ENCODE results near the gene NPTN.
"Not testable (repeated sequence)": the region's sequence is repeated elsewhere in the genome, so short reads cannot be mapped to it uniquely, and the experiment has no call there.

Gene NPTN

DNA sequence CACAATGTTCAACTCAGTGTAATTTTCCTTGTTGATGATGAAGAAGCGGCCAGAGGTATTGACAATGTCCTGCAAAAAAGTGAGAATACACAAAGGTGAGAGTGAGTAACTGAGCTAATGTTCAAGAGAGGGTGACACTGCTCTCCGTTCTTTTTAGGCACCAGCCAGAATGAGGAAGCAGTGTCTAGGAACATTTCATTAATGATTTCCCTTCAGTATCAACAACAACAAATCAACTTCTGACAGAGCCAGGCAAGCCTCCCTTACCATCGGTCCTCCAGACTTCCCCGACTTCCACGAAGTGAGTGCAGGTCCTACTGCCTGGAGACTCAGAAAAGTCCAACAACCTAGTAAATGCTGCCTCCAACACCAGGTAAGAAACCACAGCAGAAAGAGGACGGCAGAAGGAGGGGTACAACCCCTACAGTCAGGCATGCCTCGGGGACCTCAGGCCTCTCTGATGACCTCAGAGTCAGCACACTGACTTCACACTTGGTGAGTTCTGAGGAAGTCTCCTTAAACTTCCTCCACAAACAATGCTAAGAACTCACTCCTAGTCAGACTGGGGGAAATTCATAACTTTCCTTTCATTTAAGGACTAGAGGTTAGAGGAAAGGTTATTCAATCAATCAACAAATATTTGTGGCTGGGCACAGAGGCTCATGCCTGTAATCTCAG, 62.7 kb downstream of the NPTN start:
- DNase-seq (ENCODE audit: low read depth), result no peak

DNA sequence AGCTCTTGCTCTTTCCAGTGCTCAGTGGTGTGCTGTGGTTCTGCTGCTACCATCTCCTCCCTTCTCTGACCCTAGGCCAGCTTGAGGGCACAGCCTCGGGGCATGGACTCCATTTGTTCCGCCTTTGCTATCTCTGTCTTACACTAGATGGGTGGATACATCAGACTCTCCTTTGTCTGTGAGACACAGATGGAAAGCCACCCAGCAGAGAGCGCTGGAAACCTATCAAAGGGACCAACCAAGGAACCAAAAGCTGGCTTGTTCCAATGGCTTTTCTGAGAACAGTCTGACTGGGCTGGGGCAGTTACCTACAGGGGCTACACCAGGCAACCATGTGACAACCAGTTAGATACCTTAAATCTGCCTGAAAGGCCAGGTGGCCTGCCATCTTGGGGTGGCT, 63.8 kb downstream of the NPTN start:
- no peak for DNase-seq (ENCODE audit: low read depth)

DNA sequence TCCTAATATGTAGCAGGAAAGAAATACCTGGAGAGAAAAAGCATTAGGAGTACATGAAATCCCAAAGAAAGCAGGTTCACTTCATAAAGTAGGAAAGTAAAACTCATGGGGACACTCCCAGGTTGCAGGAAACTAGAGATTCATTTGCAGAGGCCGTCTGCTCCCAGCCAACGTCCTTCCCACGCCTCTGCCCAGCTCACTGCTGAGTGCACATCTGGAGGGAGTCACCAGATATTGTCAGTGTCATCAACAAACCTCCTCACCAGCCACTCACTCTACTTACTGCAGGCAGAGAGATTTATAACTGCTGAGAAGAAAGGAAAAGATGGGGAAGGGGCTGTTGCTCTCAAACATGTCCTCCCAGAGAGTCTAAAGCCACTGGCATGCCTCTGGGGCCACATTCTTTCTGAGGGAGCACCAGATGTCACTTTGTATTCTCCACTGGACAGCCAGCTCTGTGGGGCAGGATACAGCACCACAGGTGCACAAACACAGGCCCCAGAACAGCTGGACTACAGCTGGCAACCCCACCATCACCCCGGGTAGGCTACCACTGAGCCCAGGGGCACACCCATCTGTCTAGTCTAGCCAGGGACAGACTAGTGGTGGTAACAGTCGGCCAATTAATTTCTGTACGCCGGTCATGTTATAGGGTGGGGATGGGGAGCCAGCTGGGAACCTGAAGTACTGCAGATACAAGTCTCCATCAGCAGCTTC, 64.5 kb downstream of the NPTN start:
- DNase-seq (ENCODE audit: low read depth), result no peak

DNA sequence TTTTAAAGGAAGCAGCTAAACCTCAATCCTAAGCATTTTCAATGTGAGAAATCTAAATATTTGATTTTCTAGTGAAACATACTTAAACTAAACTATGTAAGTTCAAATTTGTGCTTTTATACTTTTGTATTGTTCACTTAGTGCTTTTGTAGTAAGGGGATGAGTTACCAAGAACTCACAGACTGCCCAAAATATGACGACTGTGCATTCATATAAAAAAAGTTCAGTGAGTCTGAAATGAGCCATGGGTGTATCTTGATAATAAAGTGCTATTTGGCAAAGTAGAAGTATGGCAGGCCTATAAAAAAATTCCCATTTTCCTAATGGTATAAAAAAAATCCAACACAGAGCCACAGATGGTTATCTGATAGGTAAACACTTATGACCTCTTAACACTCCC, 66.2 kb downstream of the NPTN start:
- DNase-seq (ENCODE audit: low read depth), result no peak

DNA sequence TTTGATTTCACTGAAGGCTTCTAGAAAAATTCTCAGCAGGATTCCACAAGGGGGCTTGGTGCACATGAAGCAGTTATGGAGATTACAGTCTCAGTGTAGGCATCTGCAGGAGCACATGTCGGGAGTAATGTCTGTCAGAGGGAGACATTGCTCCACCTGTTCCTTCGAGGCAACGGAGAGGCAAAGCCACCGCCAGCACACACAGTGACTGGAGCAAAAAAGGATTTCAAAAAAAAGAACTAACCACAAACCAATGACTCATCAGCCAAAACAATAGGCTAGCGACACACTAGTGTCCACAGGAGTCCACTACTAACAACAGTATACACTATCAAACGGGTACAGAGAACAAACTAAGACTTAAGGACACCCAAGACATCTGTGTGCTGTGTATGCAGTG, 68.9 kb downstream of the NPTN start:
- DNase-seq (ENCODE audit: low read depth), result no peak

DNA sequence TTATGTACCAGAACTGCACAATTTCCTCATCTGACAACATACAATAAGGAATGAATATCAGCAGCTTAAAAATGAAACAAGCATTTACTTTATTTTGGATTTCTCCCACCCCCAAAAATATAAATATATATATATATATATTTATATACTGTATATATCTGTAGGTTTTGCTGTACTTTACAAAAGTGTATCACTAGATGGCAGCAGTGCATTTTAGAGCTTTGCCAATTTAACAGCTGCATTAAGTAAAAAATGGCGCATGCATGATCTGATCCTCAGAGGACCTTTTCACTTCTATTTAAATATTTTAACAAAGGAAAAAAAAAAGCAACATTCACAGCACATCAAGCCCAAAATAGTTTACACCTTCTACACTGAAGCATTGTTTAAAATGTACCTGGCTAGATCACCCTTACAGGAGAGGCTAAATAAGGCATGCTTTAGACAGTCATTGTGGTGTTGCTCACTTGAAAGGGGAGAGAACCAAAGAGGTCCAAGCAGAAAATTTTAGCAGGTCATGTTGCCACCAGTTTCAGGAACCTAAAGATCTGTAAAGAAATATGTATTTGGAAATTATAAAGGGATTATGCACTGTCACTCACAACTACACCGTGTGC, 72.6 kb downstream of the NPTN start:
- no peak for DNase-seq (ENCODE audit: low read depth)

DNA sequence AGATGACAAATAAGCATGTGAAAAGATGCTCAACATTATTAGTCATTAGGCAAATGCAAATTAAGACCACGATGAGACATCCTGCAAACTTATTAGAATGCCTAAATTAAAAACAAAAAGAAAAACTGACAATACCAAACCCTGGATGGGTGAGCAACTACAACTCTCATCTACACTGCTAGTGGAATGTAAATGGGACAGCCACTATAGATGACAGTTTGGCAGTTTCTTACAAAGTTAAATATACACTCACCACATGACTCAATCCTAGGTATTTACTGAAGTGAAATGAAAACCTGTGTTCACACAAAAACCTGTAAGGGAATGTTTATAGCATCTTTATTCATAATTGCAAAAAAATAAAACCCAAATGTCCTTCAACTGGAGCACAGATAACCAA, 74.7 kb downstream of the NPTN start:
- DNase-seq (ENCODE audit: low read depth), result no peak

DNA sequence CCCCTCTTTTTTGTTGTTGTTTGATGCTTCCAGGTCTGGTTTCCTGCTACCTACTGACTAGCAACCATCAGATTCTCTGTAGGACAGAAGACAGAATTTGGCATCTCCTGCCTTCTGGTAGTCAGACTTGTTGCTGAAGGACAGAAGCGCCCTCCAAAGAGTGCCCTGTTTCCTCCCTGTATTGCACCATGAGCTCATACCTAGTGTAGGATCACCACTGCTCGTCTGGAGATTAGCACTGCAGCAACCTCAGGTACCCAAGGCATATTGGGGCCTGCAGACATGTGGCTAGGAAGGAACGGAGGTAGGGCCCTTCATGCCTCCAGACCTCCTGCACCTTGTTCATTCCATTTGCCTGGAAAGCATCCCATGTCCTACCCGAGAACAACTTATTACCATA, 78.1 kb downstream of the NPTN start:
- DNase-seq (ENCODE audit: low read depth), result no peak

DNA sequence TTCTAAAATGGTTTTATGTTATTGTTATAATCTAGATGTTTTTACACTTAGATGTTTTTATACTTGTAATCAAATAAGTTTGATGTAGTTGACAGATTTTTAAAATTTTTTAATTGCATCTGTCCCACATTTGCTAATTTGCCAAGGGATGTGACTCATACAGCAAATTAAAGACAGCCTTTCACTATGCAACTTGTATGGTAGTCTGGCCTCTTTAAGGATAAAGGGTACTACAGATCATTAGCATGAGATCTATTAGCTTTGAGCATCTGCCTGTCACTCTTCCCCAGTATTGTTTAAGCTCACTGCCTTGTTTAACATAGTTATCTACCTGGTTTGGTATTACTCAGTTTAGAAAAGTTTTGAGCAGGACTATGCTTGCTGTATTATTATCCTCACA, 83.0 kb downstream of the NPTN start:
- no peak for DNase-seq (ENCODE audit: low read depth)

DNA sequence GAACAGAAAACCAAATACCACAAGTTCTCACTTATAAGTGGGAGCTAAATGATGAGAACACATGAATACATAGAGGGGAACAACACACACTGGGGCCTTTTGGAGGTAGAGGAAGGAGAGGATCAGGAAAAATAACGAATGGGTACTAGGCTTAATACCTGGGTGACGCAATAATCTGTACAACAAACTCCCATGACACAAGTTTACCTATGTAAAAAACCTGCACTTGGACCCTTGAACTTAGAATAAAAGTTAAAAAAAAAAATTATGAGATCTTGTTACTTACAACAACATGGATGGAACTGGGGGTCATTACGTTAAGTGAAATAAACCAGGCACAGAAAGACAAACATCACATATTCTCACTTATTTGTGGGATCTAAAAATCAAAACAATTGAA, 84.3 kb downstream of the NPTN start:
- DNase-seq (ENCODE audit: low read depth), result not testable (repeated sequence)

DNA sequence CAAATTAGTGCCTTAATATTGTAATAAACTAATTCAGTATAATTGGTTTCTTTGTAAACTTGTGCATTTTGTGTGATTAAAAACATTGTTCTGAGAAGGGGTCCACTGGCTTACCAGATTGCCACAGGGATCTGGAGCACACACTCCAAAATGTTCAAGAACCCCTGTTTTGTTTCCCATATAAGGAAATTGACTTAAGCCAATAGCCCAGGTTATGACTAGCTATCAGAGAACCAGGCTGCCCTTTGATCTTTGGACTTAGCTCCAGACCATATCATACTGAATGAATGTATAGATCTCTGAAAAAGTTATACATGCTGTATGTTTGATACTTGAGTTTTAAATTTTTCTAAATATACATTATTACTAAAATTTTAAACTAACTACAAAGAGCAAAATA, 91.7 kb downstream of the NPTN start:
- no peak for DNase-seq (ENCODE audit: low read depth)

DNA sequence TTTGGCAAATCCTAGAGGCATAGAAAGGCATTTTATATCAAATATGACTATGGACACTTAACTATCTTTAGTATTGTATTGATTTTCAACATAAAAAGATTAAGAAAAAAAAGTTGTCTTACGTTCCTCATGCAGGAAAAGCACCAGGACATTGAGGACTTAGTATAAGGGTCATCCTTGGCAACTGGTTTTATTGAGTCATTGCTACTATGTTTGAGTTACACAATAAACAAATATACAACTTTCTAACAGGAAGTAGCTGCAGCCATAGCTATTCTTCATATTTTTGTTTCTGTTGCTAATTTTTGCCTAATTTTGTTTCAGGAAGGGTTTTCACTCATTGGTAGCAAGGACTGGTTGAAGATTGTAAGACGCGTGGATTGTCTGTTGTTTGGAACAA, 93.0 kb downstream of the NPTN start:
- DNase-seq (ENCODE audit: low read depth), result no peak

DNA sequence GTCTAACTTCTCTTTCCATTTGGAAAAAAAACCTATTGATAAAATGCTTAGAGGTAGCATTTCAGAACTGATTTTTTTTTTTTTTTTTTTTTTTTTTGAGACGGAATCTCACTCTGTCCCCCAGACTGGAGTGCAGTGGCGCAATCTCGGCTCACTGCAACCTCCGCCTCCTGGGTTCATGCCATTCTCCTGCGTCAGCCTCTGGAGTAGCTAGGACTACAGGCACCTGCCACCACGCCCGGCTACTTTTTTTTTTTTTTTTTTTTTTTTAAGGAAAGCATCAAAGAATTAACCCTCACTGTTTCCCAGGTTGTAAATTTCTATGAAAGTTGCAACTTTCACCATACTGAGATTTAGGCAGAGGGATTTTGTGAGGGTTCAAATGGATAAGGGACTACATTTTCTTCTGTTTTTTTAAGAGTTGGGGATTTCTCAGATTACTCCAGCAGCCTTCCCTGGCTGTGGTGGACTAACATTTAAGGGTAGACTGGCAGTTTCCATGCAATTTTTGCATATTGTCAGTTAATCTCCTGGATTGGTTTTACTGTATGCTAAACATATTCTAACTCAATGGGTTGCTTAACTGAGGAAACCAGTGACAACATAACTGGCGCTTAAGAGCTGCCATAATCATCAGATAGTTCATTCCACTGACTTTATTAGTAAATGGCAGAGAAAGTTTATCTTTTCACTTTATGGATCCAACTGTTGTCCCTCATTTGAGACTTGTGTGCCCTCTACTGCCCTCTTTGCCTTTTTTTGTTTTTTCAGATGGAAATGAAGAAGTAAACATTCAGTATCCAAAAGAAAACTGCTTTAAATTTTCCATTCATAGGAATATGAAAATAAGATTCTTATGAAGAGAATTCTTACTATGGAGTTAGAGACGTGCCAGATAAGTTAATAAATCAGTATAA, 93.7 kb downstream of the NPTN start:
- DNase-seq (ENCODE audit: low read depth), result no peak

DNA sequence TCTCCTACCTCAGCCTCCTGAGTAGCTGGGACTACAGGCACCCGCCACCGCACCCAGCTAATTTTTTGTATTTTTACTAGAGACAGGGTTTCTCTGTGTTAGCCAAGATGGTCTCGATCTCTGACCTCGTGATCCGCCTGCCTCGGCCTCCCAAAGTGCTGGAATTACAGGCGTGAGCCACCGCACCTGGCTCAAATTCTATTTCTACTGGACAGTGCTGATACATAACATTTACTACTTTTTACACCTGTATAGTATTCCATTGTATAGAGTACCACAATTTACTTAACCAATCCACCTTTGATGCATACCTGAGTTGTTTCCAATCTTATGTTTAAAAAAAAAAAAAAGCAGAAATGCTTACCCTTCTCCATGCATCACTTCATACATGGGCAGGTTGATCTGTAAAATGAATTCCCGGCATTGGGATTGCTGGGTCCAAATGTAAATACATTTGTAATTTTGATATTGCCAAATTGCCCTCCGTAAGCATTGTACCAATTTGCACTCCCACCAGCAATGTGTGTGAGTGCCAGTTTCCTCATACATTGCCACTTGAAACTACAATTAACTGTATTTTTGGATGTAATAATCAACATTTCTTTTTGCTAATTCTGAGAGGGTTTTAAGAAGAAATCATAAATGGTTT, 94.5 kb downstream of the NPTN start:
- no peak for DNase-seq (ENCODE audit: low read depth)

DNA sequence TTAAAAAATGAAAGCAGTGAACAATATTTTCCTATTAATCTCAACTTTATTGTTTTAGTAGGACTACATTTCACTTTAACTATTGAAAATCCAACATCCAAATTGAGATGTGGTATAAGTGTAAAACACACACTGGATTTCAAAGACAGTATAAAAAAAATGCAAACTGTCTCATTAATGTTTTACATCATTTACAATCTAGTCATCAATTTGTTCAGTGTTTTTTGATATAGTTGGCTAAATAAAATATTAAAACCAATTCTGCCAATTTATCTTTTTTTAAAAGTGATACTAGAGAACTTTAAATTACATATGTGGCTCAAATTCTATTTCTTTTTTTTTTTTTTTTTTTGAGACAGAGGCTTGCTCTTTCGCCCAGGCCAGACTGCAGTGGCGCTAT, 95.1 kb downstream of the NPTN start:
- DNase-seq (ENCODE audit: low read depth), result no peak

DNA sequence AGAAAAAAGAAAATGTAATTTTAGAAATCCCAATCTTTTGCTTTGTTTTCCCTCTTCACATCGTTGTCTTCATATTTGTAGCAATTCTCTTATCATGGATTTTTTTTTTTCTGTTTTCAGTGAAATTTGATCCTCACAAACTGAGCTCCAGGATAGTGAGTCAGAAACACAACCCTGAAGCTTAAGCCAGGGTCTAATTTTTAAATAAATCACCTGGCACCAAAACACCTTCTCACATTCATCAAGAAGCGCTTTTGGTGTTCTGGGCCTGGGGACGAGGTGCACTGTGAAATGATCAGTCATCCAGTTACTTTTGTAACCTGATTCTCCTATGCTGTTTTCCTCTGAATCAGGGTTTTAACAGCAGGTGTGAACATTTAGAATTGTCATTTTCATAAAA, 102.5 kb downstream of the NPTN start:
- no peak for DNase-seq (ENCODE audit: low read depth)

DNA sequence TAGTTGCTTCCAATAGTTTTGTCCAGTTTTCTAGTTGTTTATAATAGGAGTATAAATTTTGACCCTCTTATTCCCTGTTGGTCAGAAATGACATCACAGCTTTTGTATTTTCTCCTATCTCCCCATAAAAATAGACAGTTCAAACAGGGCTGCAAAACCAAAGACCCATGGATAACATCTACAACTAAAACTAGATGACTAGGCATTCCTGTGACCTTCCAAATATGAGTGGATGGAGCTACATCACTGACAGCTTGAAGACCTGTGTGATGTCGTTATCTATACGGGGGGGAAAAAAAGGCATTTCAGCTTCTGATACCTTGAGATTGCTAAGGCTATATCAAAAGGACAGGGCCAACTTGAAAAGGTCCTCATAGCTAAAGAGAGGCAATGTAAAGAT, 105.6 kb downstream of the NPTN start:
- DNase-seq (ENCODE audit: low read depth), result no peak

DNA sequence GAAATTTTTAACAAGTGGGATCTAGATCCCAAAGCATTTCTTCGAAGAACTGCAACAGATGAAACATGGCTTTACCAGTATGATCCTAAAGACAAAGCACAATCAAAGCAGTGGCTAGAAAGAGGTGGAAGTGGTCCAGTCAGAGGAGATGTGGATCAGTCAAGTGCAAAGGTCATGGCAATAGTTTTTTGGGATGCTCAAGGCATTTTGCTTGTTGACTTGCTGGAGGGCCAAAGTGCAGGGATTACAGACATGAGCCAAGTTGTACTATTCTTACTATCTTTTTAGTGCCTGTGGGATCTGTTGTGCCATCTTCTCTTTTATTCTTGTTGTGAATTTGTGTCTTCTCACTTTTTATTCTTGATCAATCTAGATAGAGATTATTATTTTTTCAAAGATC, 108.3 kb downstream of the NPTN start:
- no peak for DNase-seq (ENCODE audit: low read depth)

DNA sequence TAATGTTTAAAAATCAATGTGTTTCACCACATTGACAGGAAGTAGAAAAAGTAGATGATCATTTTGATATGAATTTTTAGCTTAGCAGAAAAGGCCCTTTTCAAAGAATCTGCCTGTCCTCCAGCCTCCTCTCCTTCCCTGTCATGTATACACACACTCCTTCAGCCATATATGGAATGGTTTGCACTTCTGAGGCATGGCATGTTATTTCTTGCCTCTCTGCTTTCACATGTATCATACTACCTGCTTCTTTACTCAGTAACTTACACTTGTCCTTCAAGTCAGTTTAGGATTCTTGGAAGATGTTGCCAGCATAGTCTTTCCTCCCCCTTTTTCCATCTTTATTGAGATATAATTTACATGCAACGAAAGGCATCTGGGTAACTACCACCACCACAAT, 111.2 kb downstream of the NPTN start:
- no peak for DNase-seq (ENCODE audit: low read depth)

DNA sequence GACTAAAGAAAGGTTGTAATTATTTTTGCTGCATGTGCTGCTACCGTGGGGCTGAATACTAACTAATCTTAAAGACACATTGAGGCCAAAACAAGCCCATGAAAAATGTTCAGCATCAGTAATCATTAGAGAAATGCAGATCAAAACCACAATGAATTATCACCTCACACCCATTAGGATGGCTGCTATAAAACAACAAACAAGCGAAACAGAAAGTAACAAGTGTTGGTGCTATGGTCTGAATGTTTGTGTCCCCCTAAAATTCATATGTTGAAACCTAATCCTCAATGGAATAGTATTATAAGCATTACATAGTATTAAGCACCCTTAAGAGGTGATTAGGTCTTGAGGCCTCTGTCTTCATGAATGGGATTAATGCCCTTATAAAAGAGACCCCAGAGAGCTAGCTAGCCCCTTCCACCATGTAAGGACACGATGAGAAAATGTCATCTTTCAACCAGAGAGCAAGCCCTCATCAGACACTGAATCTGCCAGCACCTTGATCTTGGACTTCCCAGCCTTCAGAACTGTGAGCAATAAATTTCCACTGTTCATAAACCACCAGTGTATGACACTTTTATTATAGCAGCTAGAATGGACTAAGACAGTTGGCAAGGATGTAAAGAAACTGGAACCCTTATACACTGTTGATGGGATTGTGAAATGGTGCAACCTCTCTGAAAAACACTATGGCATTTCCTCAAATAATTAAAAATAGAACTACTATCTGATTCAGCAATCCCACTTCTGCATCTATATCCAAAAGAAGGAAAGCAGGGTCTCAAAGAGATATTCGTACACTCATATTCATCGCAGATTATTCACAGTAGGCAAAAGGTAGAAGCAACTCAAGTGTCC, 114.1 kb downstream of the NPTN start:
- no peak for DNase-seq (ENCODE audit: low read depth)
